HL-60 (cell line): ENCODE measurements around the gene KIF7.

Source experiments
- DNase-seq, 2 experiments: peaks; one replicate each; pipeline ENCODE4 v3.0.0-alpha.2; 2010 to 2020; ENCODE audit warnings: low read depth in 1 of 2, low spot score in 1 of 2
- H3K27ac ChIP-seq: fragments of 250-450 bp; sonication (Bioruptor Pico); replicated peaks from 2 replicates; pipeline ENCODE4 v1.5.1; 2020; ENCODE audit warnings: mild to moderate bottlenecking, moderate library complexity
- H3K27me3 ChIP-seq: fragments of 250-450 bp; sonication (Bioruptor Pico); 2 replicates; pipeline ENCODE4 v1.5.1; 2021; ENCODE audit warnings: mild to moderate bottlenecking, moderate library complexity; ENCODE audit not compliant: insufficient read depth, poor library complexity, severe bottlenecking
- H3K4me3 ChIP-seq: replicated peaks from 2 replicates; pipeline ENCODE4 v1.5.1; 2011; ENCODE audit warnings: mild to moderate bottlenecking, control low read depth, low read length; ENCODE audit not compliant: insufficient read depth
- CTCF ChIP-seq: IDR thresholded peaks from one replicate; pipeline ENCODE4 v1.5.1; 2011; ENCODE audit warnings: low read length, control low read depth, inconsistent platforms; ENCODE audit not compliant: insufficient read depth
- GABPA ChIP-seq: IDR thresholded peaks from 2 replicates; pipeline ENCODE4 v1.6.1; 2012; ENCODE audit warnings: low read depth
- POLR2AphosphoS5 ChIP-seq: IDR thresholded peaks from 2 replicates; pipeline ENCODE4 v1.6.1; 2012; ENCODE audit warnings: low read depth
- SPI1 ChIP-seq: IDR thresholded peaks from 2 replicates; pipeline ENCODE4 v1.6.1; 2012; ENCODE audit warnings: low read depth, mild to moderate bottlenecking, borderline replicate concordance
- TF ChIP-seq, protein P1 (sequence below): IDR thresholded peaks from 2 replicates; pipeline ENCODE4 v1.6.1; 2012; ENCODE audit warnings: low read depth; ENCODE audit not compliant: insufficient replicate concordance

Gene KIF7

GRCh38 chr15:89648106-89649012 is 6.9 kb downstream of the KIF7 start:
- no peak for DNase-seq
- Histone ChIP-seq H3K27me3 (peaks cover 4% of the 10 kb centered on the region), H3K4me3 (no peak overlapping the region), H3K27ac (no peak overlapping the region)
- TF ChIP-seq, protein P1, sequence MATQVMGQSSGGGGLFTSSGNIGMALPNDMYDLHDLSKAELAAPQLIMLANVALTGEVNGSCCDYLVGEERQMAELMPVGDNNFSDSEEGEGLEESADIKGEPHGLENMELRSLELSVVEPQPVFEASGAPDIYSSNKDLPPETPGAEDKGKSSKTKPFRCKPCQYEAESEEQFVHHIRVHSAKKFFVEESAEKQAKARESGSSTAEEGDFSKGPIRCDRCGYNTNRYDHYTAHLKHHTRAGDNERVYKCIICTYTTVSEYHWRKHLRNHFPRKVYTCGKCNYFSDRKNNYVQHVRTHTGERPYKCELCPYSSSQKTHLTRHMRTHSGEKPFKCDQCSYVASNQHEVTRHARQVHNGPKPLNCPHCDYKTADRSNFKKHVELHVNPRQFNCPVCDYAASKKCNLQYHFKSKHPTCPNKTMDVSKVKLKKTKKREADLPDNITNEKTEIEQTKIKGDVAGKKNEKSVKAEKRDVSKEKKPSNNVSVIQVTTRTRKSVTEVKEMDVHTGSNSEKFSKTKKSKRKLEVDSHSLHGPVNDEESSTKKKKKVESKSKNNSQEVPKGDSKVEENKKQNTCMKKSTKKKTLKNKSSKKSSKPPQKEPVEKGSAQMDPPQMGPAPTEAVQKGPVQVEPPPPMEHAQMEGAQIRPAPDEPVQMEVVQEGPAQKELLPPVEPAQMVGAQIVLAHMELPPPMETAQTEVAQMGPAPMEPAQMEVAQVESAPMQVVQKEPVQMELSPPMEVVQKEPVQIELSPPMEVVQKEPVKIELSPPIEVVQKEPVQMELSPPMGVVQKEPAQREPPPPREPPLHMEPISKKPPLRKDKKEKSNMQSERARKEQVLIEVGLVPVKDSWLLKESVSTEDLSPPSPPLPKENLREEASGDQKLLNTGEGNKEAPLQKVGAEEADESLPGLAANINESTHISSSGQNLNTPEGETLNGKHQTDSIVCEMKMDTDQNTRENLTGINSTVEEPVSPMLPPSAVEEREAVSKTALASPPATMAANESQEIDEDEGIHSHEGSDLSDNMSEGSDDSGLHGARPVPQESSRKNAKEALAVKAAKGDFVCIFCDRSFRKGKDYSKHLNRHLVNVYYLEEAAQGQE, result no peak
- no peak for TF ChIP-seq CTCF
- TF ChIP-seq GABPA, result no peak
- no peak for TF ChIP-seq POLR2AphosphoS5
- TF ChIP-seq SPI1, result no peak

DNA sequence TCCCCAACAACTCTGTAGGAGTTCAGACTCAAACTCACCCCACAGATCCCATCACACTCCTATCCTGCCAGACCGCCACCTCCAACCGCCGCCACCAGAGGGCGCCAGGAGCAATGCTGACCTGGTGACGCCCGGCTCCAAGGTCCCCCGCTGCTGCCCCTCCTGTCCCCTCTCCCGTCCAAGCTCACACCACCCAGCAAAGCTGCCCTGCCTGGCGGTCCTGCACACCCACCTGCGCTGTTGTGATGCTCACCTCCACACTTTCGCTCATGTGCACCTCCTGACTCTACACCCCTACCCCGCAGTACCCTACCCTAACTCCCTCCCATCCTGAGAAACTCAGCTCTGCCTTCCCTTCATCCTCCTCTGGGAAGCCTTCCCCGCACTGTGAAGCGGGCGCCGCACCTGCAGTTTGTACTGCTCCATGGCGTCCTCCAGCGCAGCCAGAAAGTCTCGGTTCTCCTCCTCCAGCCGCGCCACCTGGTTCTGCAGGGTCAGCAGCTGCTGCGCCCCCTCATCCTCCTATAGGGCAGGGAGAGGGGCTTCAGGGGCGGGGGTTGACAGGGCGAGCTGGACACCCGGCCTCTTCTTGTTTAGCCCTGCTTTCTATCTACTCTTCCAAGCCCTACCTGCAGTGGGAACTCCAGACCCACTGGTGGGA is 7.9 kb downstream of the KIF7 start:
- no peak overlapping the region for H3K27ac ChIP-seq
- H3K4me3 ChIP-seq, result no peak overlapping the region
- no peaks in the 10 kb centered on the region for H3K27me3 ChIP-seq
- DNase-seq, result peak; percentile 10 to 64
- peak; percentile 78 for TF ChIP-seq CTCF
- no peak for TF ChIP-seq SPI1

- DNase-seq, result no peak
- Histone ChIP-seq H3K4me3 (no peak overlapping the region), H3K27me3 (no peaks in the 10 kb centered on the region), H3K27ac (no peak overlapping the region)
- TF ChIP-seq SPI1 (no peak), GABPA (no peak), CTCF (no peak), POLR2AphosphoS5 (no peak)
- TF ChIP-seq, protein P1, result no peak
Measured at GRCh38 chr15:89646416-89647141, 8.7 kb downstream of the KIF7 start.
